ENCODE data around the gene TNRC18. TPM values are rescaled to one million over a fixed set of nuclear protein-coding genes. Genes with fewer than 3 reads are reported as not detected.

TNRC18 gene
- total RNA-seq, 1 donor from 2014 or later = 197 TPM

DNA sequence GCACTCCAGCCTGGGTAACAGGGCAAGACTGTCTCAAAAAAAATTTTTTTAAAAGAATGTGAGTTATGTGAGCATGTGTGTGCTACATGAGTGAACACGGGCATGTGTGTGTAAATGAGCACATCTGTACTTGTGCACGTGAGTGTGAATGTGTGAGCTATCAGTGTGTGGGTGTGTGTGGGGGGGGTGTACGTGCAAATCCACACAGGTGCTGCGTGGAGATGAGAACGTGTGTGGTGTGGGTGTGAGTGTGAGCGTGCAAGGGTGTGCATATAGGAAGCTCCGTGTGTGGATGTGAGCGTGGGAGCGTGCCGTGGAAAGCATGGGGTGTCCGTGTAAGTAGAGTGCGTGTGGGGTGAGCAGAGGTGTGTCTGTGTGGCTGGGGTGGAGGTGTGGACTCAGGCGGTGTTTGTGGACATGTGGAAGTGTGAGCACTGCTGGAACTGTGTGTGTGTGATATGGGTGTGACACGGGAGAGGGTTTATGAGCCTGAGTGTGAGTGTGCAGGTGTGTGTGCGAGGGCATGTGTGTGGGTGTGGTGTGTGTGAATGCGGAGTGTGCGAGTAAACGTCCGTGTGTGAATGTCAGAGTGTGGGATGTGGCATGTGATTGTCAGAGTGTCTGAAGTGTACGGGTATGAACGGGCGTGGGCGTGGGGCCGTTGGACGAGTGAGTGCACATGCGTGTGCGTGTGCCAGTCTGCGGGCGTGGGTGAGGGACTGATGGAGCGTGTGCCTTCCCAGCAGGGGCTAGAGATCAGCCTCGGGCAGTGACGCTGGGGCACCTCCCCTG, 45.9 kb upstream of the TNRC18 start:
- Mint-ChIP-seq H3K9me3 (ENCODE audit: low read depth) (no peaks in the 10 kb centered on the region), H3K4me3 (ENCODE audit: low read depth) (no peak overlapping the region), H3K36me3 (ENCODE audit: insufficient read depth) (peaks cover 4% of the 10 kb centered on the region), H3K27me3 (peaks cover 15% of the 10 kb centered on the region), H3K4me1 (ENCODE audit: low read depth) (no peaks in the 10 kb centered on the region), H3K27ac (no peak overlapping the region)
- TF ChIP-seq, protein P1, sequence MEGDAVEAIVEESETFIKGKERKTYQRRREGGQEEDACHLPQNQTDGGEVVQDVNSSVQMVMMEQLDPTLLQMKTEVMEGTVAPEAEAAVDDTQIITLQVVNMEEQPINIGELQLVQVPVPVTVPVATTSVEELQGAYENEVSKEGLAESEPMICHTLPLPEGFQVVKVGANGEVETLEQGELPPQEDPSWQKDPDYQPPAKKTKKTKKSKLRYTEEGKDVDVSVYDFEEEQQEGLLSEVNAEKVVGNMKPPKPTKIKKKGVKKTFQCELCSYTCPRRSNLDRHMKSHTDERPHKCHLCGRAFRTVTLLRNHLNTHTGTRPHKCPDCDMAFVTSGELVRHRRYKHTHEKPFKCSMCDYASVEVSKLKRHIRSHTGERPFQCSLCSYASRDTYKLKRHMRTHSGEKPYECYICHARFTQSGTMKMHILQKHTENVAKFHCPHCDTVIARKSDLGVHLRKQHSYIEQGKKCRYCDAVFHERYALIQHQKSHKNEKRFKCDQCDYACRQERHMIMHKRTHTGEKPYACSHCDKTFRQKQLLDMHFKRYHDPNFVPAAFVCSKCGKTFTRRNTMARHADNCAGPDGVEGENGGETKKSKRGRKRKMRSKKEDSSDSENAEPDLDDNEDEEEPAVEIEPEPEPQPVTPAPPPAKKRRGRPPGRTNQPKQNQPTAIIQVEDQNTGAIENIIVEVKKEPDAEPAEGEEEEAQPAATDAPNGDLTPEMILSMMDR (IDR thresholded peaks at IDR 0.05; ENCODE audit: unreplicated experiment) = no peak
- DNase-seq (ENCODE audit: low spot score, unreplicated experiment) = no peak

DNA sequence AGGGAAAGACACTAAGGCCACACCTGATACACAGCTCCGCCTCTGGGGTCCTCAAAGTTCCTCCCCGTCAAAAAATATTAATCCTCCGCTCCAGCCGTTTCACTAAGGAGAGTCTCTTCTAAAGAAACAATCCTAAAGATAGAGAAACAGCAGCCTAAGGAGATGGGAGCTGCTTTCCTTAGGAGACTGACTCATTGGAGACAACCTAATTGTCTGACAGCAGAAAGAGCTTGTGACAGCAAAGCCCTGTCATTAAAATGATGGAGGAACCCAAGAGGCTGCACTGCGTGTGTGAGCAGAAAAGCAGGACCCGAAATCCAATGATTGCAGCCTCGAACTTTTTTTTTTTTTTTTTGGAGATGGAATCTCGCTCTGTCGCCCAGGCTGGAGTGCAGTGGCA, 44.0 kb upstream of the TNRC18 start:
- Mint-ChIP-seq H3K9me3 (ENCODE audit: low read depth) (no peaks in the 10 kb centered on the region), H3K4me1 (ENCODE audit: low read depth) (no peaks in the 10 kb centered on the region), H3K27ac (no peak overlapping the region), H3K4me3 (ENCODE audit: low read depth) (no peak overlapping the region), H3K36me3 (ENCODE audit: insufficient read depth) (peaks cover 1% of the 10 kb centered on the region), H3K27me3 (peaks cover 17% of the 10 kb centered on the region)
- TF ChIP-seq, protein P1 (IDR thresholded peaks at IDR 0.05; ENCODE audit: unreplicated experiment) = no peak
- no peak for DNase-seq (ENCODE audit: low spot score, unreplicated experiment)

DNA sequence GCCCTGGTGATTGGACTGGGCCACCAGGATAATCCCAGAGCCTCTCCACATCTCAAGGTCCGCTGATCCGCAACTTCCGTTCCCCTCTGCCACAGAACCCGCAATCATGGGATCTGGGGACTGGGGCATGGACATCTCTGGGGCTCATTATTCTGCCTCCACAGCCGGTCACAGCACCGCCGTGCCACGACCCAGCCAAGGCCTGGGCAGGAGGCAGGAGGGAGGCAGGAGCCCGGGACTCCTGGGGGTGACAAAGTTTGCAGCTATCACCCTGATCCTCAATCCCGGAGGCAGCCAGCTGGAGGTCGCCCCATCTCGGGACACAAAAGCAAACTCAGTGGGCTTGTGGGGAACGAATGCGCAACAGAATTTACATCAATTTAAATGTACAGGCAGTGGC, 42.9 kb upstream of the TNRC18 start:
- Mint-ChIP-seq H3K9me3 (ENCODE audit: low read depth) (no peaks in the 10 kb centered on the region), H3K27me3 (peaks cover 17% of the 10 kb centered on the region), H3K4me1 (ENCODE audit: low read depth) (no peaks in the 10 kb centered on the region), H3K36me3 (ENCODE audit: insufficient read depth) (peaks cover 1% of the 10 kb centered on the region), H3K27ac (no peak overlapping the region), H3K4me3 (ENCODE audit: low read depth) (no peak overlapping the region)
- TF ChIP-seq, protein P1 (IDR thresholded peaks at IDR 0.05; ENCODE audit: unreplicated experiment) = no peak
- DNase-seq (ENCODE audit: low spot score, unreplicated experiment) = no peak

DNA sequence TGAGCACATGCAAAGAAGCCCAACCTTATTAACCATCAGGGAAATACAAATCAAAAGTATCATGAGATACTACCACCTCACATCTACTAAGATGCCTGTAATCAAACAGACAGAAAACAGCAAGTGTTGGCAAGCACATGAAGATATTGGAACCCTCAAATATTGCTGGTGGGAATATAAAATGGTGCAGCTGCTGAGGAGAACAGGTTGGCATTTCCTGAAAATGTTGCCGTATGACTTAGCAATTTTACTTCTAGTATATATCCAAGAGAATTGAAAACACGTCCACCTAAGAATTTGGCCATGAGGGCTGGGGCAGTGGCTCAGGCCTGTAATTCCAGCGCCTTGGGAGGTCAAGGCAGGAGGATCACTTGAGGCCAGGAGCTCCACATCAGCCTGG, 39.4 kb upstream of the TNRC18 start:
- no peak overlapping the region for H3K27ac Mint-ChIP-seq
- TF ChIP-seq, protein P1 (IDR thresholded peaks at IDR 0.05; ENCODE audit: unreplicated experiment) = no peak
- H3K36me3 Mint-ChIP-seq (ENCODE audit: insufficient read depth) = no peaks in the 10 kb centered on the region
- no peak overlapping the region for H3K4me3 Mint-ChIP-seq (ENCODE audit: low read depth)
- no peaks in the 10 kb centered on the region for H3K4me1 Mint-ChIP-seq (ENCODE audit: low read depth)
- H3K27me3 Mint-ChIP-seq = peaks cover 13% of the 10 kb centered on the region
- DNase-seq (ENCODE audit: low spot score, unreplicated experiment) = no peak
- no peaks in the 10 kb centered on the region for H3K9me3 Mint-ChIP-seq (ENCODE audit: low read depth)

DNA sequence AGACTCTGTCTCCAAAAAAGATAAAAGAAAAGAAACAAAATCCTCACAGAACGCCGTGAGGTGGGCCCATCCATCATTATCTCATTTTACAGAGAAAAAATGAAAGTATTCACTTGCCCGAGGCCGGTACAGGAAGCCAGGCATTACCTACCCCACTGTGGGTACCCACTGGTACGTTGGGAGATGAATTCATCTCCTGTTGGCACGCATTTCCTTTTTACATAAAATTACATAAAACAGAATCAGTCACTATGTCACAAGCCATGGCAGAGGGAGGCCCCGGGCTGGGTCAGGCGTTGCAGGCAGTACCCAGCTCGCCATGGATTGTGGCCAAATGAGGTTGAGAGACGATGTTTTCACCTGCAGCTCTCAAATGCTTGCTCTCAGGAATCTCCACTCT, 38.6 kb upstream of the TNRC18 start:
- TF ChIP-seq, protein P1 (IDR thresholded peaks at IDR 0.05; ENCODE audit: unreplicated experiment) = no peak
- no peaks in the 10 kb centered on the region for H3K36me3 Mint-ChIP-seq (ENCODE audit: insufficient read depth)
- H3K27ac Mint-ChIP-seq = no peak overlapping the region
- peaks cover 16% of the 10 kb centered on the region for H3K27me3 Mint-ChIP-seq
- H3K4me3 Mint-ChIP-seq (ENCODE audit: low read depth) = no peak overlapping the region
- no peaks in the 10 kb centered on the region for H3K9me3 Mint-ChIP-seq (ENCODE audit: low read depth)
- H3K4me1 Mint-ChIP-seq (ENCODE audit: low read depth) = no peaks in the 10 kb centered on the region
- no peak for DNase-seq (ENCODE audit: low spot score, unreplicated experiment)
